ENCODE data around the gene MRPS24. TPM values are rescaled to one million over a fixed set of nuclear protein-coding genes. Genes with fewer than 3 reads are reported as not detected.
A peak's percentile ranks its signal among the peaks of the same experiment; 100 is the strongest.

The MRPS24 gene
- total RNA-seq, 6 experiments from 2014 or later, result 45.2 to 83.4 (median 66.7) TPM

GRCh38 chr7:43872406-43873110 is 3.2 kb upstream of the MRPS24 start:
- Histone ChIP-seq H3K36me3 (peaks cover 3 to 19% (median 14%) of the 10 kb centered on the region in 4 donors), H3K4me3 (no peak overlapping the region), H3K4me1 (peaks cover 0 to 13% (median 5%) of the 10 kb centered on the region in 4 donors), H3K27me3 (no peaks in the 10 kb centered on the region), H3K9me3 (no peaks in the 10 kb centered on the region), H3K27ac (no peak overlapping the region)
- TF ChIP-seq CTCF (IDR thresholded peaks at IDR 0.05) (no peak), POLR2A (IDR thresholded peaks at IDR 0.05) (no peak)
- no peak for DNase-seq
- WGBS (ENCODE audit: insufficient coverage, low coverage, low lambda C conversion rate, missing lambda C conversion rate), result 49% methylated on average over 5 of the region's 7 CpGs
- no peak for ATAC-seq
- intact Hi-C loops (cut with DNase I), result no loop called here

- no peak for DNase-seq
- 100% methylated on average over 2 of the region's 3 CpGs for WGBS (ENCODE audit: insufficient coverage, low coverage, low lambda C conversion rate, missing lambda C conversion rate)
- Histone ChIP-seq H3K36me3 (peaks cover 0 to 10% (median 9%) of the 10 kb centered on the region in 4 donors), H3K27me3 (no peaks in the 10 kb centered on the region), H3K27ac (no peak overlapping the region), H3K9me3 (no peaks in the 10 kb centered on the region), H3K4me3 (no peak overlapping the region), H3K4me1 (peaks cover 0 to 13% (median 5%) of the 10 kb centered on the region in 4 donors)
- intact Hi-C loops (cut with DNase I), result no loop called here
- no peak for TF ChIP-seq CTCF (IDR thresholded peaks at IDR 0.05)
- no peak for TF ChIP-seq POLR2A (IDR thresholded peaks at IDR 0.05)
- ATAC-seq, result no peak
Observed at GRCh38 chr7:43871064-43871463, 1.7 kb upstream of the MRPS24 start.

GRCh38 chr7:43870316-43870715 is 999 bp upstream of the MRPS24 start:
- DNase-seq, result no peak
- ATAC-seq, result no peak
- TF ChIP-seq CTCF (IDR thresholded peaks at IDR 0.05) (no peak), POLR2A (IDR thresholded peaks at IDR 0.05) (no peak)
- H3K9me3 ChIP-seq, result no peaks in the 10 kb centered on the region
- H3K4me1 ChIP-seq, result peaks cover 0 to 13% (median 5%) of the 10 kb centered on the region in 4 donors
- intact Hi-C loops (cut with DNase I), result no loop called here
- no peaks in the 10 kb centered on the region for H3K27me3 ChIP-seq
- H3K4me3 ChIP-seq, result no peak overlapping the region
- whole genome bisulfite sequencing (ENCODE audit: insufficient coverage, low coverage, low lambda C conversion rate, missing lambda C conversion rate), result 88% methylated on average over 2 of the region's 4 CpGs
- no peak overlapping the region for H3K27ac ChIP-seq
- peaks cover 0 to 11% (median 5%) of the 10 kb centered on the region in 4 donors for H3K36me3 ChIP-seq

- H3K4me3 ChIP-seq, result peak overlapping the region; percentile 61 to 82 (median 73)
- H3K4me1 ChIP-seq, result peaks cover 0 to 13% (median 5%) of the 10 kb centered on the region in 4 donors
- peaks cover 0 to 11% (median 5%) of the 10 kb centered on the region in 4 donors for H3K36me3 ChIP-seq
- H3K9me3 ChIP-seq, result no peaks in the 10 kb centered on the region
- TF ChIP-seq POLR2A (IDR thresholded peaks at IDR 0.05) (no peak), CTCF (IDR thresholded peaks at IDR 0.05) (no peak)
- DNase-seq (no peak), ATAC-seq (peak in 1 of 4 donors; percentile 6)
- no peaks in the 10 kb centered on the region for H3K27me3 ChIP-seq
- peak overlapping the region; percentile 14 to 63 (median 61) for H3K27ac ChIP-seq
- intact Hi-C loops (cut with DNase I), result no loop called here
- 41% methylated on average over 13 of the region's 13 CpGs for WGBS (ENCODE audit: insufficient coverage, low coverage, low lambda C conversion rate, missing lambda C conversion rate)
Observed at GRCh38 chr7:43869867-43870240, 537 bp upstream of the MRPS24 start.
